T-helper 1 cell treated with Interleukin-12 subunit alpha and Interleukin-12 subunit beta and Interleukin-4 antibody, amounts not matched to agents 30 μg/mL and 1 μg/mL, for 36 hours (primary cell): Measurements from ENCODE around the gene UVRAG.

Source experiments
- H3K27ac Mint-ChIP-seq: one replicate; pipeline ENCODE4 v1.8.0; 2021; ENCODE audit warnings: mild to moderate bottlenecking, mixed read lengths
- H3K27me3 Mint-ChIP-seq: one replicate; pipeline ENCODE4 v1.8.0; 2021; ENCODE audit warnings: low read depth, mixed read lengths
- H3K36me3 Mint-ChIP-seq: one replicate; pipeline ENCODE4 v1.8.0; 2021; ENCODE audit warnings: low read depth, mixed read lengths
- H3K4me1 Mint-ChIP-seq: one replicate; pipeline ENCODE4 v1.8.0; 2021; ENCODE audit warnings: low read depth, mixed read lengths
- H3K4me3 Mint-ChIP-seq: one replicate; pipeline ENCODE4 v1.8.0; 2021; ENCODE audit warnings: mild to moderate bottlenecking, moderate library complexity, mixed read lengths
- H3K9me3 Mint-ChIP-seq: one replicate; pipeline ENCODE4 v1.8.0; 2021; ENCODE audit warnings: mixed read lengths

UVRAG gene

DNA sequence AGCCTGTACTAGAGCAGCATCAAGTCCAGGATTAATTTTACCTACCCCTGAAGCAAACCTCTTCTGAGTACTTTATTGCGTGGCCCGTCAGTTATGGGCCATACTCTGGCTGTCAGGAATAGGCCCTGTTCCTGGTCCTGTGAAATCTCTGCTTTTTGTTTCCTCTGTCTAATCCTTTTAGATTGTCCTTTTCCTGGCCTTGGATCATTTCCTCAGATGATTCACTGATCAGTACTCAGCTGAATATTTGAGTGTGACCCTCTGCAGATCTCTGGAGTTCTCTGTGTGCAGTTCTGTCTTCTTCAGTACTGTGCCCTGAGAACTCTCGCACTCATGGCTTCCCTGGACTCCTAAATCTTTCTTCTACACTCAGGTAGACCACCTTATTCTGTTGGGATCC is 123.5 kb downstream of the UVRAG start:
- Mint-ChIP-seq H3K4me1 (no peaks in the 10 kb centered on the region), H3K36me3 (no peaks in the 10 kb centered on the region), H3K27ac (no peak overlapping the region), H3K4me3 (no peak overlapping the region), H3K9me3 (no peaks in the 10 kb centered on the region), H3K27me3 (no peaks in the 10 kb centered on the region)

DNA sequence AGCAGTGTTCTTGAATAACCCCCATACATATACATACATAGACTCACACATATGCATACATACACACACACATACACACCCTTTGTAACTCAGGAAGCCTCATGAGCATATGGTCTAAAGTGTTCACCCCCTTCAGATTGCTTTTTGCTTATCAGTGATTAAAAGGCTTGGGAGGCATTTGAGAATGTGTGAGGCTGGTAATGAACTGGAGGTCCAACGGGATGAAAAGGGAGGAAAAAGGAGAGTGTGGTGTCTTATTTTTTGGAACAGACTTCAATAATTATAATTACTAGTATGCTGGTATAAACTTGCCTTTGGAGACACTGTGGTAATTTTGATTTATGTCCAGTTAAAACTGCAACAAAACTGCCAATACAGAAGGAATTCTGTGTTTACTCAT is 124.5 kb downstream of the UVRAG start:
- no peaks in the 10 kb centered on the region for H3K4me1 Mint-ChIP-seq
- no peak overlapping the region for H3K27ac Mint-ChIP-seq
- no peaks in the 10 kb centered on the region for H3K27me3 Mint-ChIP-seq
- no peaks in the 10 kb centered on the region for H3K9me3 Mint-ChIP-seq
- no peaks in the 10 kb centered on the region for H3K36me3 Mint-ChIP-seq
- no peak overlapping the region for H3K4me3 Mint-ChIP-seq

DNA sequence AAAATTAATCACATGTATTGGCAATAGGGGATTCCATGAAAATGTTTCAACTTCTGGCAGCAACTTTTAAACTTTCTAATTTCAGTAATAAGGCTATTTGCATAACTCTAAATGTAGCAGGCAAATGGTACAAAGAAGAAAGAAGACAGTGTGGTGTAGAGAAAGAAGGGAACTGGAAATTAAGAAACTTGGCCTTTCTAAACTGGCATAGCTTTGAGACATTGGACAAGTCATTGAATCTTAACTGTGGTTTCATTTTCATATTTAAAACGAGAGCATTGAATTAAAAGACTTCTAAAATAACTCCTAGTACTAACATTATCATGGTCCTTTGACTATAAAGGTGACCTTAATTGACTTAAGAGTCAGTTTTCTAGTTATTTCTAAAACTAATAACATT is 125.0 kb downstream of the UVRAG start:
- Mint-ChIP-seq H3K4me3 (no peak overlapping the region), H3K36me3 (no peaks in the 10 kb centered on the region), H3K4me1 (no peaks in the 10 kb centered on the region), H3K27ac (no peak overlapping the region), H3K9me3 (no peaks in the 10 kb centered on the region), H3K27me3 (no peaks in the 10 kb centered on the region)

DNA sequence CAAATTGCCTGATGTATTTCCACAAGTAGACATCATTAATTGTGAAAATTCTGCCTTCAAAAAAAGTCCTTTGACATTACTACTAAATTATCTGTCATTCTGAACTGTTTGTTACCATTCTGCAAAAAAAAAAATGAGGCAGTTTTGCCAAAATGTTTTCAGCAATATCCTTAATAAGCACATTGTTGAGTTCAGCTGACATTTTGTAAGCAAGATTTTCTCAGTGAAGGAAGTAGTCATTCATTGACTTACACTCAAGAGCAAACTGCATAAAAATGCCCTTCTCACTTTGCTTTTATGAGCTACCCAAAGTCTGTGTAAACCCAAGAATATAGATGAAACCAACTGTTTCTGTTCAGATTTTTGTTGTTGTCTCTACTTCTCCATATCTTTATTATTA is 125.9 kb downstream of the UVRAG start:
- no peak overlapping the region for H3K27ac Mint-ChIP-seq
- H3K4me3 Mint-ChIP-seq: no peak overlapping the region
- no peaks in the 10 kb centered on the region for H3K27me3 Mint-ChIP-seq
- H3K9me3 Mint-ChIP-seq: no peaks in the 10 kb centered on the region
- no peaks in the 10 kb centered on the region for H3K36me3 Mint-ChIP-seq
- H3K4me1 Mint-ChIP-seq: no peaks in the 10 kb centered on the region

DNA sequence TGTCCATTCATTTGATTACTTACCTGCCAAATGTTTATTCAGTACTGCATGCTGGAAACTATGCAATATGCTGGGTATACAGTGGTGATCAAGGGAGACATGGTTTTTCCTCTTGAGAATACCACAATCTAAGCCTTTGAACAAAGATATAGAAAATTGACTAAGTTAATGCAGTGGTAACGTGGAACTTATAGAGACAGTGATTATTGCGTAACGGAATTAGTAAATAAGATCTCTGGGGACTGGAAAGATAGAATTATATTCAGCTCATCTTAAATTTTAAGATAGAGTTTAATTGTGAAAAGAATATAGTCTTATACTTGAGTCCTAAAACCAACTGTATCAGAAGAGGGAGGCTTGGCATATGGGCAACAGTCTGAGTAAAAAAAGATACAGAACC is 129.5 kb downstream of the UVRAG start:
- H3K9me3 Mint-ChIP-seq: no peaks in the 10 kb centered on the region
- no peaks in the 10 kb centered on the region for H3K36me3 Mint-ChIP-seq
- H3K27me3 Mint-ChIP-seq: no peaks in the 10 kb centered on the region
- no peak overlapping the region for H3K27ac Mint-ChIP-seq
- no peak overlapping the region for H3K4me3 Mint-ChIP-seq
- H3K4me1 Mint-ChIP-seq: no peaks in the 10 kb centered on the region

DNA sequence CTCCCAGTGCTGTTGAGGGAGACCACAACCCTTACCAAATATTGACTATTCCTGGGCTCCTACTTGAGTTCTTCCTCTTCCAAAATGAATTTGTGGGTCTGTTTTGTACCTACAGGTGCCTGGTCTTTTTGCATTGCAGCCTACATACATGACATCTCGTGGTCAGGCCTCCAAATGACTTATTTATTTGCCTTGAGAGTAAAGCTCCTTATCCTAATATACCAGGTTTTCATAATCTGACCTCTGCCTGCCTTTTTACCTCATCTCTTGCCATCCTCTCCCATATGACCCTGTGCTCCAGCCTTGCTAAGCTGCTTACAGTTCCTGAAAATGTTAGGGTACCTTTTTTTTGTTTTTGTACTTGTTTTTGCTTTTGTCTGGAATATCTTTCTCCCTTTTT is 130.4 kb downstream of the UVRAG start:
- Mint-ChIP-seq H3K27me3 (no peaks in the 10 kb centered on the region), H3K9me3 (no peaks in the 10 kb centered on the region), H3K4me3 (no peak overlapping the region), H3K4me1 (no peaks in the 10 kb centered on the region), H3K27ac (no peak overlapping the region), H3K36me3 (no peaks in the 10 kb centered on the region)

DNA sequence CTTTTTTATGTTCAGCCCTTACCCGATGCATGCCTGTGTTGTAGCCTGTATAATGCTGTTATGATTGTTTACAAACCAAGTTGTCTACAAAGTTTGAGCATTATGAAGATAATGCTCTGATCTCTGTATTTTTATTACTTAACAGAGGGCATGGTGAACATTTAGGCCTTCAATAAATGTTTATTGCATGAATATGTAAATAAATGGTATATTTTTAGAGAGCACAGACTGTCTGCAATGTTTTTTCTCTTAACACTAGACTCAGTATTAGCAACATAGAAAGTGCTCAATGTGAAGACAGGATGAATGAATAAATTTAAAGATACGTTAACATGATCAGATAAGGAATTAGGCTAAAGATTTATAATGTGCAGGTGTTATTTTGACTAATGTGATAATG is 130.9 kb downstream of the UVRAG start:
- Mint-ChIP-seq H3K27ac (no peak overlapping the region), H3K4me3 (no peak overlapping the region), H3K4me1 (no peaks in the 10 kb centered on the region)

DNA sequence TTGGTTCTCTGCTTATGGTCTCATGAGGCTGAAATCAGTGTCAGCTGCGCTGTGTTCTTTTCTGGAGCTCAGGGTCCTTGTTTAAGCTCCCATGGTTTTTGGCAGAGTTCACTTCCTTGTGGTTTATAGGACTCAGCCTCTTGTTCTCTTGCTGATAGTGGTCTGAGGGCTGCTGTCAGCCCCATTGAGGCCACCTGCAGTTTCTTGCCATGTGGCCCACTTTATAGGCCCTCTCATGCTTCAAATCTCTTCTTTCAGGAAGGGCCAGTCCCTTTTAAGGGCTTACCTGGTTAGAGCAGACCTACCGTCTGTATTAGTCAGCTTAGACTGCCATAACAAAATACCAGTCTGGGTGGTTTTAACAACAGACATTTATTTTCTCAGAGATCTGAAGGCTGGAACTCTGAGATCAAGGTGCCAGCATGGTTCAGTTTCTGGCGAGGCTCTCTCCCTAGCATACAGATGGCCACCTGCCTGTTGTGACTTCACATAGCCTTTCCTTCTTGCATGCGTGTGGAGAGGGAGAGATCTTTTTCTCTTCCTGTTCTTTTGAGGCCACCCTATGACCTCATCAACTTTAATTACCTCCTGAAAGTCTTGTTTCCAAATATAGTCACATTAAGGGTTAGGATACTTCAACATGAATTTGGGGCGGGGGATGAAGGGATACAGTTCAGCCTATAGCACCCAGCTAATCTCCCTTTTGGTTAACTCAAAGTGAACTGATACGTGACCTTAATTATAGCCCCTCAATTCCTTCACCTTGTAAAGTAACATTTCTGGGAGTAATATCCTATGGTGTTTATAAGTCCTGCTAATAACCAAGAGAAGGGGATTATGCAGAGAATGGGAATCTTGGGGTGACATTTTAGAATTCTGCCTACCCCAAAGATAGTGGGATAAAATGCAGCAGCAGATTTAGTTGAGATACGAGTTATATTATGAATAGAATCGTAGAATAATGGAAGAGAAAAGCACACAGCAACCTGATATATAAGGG is 131.8 kb downstream of the UVRAG start:
- Mint-ChIP-seq H3K27ac (no peak overlapping the region), H3K4me1 (no peaks in the 10 kb centered on the region), H3K9me3 (no peaks in the 10 kb centered on the region), H3K27me3 (no peaks in the 10 kb centered on the region), H3K36me3 (no peaks in the 10 kb centered on the region), H3K4me3 (no peak overlapping the region)

More for the DNA sequence above, 130.9 kb downstream of the UVRAG start:
- no peaks in the 10 kb centered on the region for H3K9me3 Mint-ChIP-seq
- H3K36me3 Mint-ChIP-seq: no peaks in the 10 kb centered on the region
- no peaks in the 10 kb centered on the region for H3K27me3 Mint-ChIP-seq

DNA sequence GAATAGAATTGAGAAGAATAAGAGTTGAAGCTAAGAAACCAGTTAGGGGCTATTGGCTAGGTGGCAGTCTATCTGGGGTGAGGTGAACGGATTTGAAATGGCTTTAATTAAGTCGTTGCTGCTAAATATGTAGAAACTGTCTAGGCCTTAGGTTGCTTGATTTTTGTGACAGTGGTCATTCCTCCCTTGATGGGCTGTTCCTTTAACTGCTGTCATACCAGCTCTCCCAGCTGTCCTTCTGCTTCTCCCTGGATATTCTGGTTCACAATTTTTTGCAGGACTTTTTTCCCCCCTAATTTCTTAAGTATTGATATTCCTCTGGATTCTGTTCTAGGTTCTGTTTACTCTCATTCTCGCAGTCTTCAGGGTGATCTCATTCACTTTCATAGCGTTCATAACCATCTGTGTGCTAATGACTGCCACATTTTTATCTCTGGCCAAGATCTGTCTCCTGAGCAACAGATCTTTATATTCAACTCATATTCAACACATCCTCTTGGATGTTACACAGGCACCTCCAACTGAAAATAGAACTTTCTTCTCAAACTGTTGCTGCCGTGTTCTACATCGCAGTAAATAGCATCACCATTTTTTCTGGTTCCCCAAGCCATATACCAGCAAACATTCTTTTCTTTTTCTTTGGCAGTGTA is 134.1 kb downstream of the UVRAG start:
- Mint-ChIP-seq H3K4me1 (no peaks in the 10 kb centered on the region), H3K27ac (no peak overlapping the region), H3K9me3 (no peaks in the 10 kb centered on the region), H3K36me3 (no peaks in the 10 kb centered on the region), H3K4me3 (no peak overlapping the region), H3K27me3 (no peaks in the 10 kb centered on the region)

DNA sequence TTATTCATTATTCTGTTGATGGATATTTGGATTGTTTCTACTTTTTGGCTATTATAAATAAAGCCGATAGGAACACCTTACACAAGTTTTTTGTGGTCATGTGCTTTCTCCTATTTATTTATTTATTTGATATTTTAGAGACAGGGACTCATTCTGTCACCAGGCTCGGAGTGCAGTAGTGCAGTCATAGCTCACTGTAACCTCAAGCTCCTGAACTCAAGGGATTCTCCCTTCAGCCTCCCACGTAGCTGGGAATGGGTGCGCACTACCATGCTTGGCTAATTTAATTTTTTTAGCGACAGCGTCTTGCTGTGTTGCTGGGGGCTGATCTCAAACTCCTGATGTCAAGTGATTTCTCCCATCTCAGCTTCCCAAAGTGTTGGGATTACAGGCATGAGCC is 135.1 kb downstream of the UVRAG start:
- no peak overlapping the region for H3K4me3 Mint-ChIP-seq
- no peaks in the 10 kb centered on the region for H3K36me3 Mint-ChIP-seq
- no peaks in the 10 kb centered on the region for H3K27me3 Mint-ChIP-seq
- H3K9me3 Mint-ChIP-seq: no peaks in the 10 kb centered on the region
- H3K4me1 Mint-ChIP-seq: no peaks in the 10 kb centered on the region
- no peak overlapping the region for H3K27ac Mint-ChIP-seq

DNA sequence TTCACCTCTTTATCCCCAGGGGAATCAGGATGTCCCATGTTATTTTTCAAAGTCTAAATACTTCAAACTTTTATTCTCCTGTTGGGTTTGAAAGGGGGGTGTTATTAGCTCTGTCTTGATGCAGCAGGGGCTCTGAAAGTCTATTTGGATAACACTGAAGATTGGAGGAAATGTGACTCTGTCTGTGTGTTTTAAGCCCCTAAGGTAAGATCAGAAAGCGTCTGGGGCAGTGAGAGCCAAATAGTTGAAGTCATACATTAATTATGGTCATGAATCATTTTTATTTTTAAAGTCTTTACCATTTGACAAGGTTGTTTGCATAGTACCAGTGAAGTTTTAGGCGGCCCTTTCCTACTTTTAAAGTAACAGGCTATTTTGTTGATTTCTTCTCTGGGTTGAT is 139.0 kb downstream of the UVRAG start:
- H3K4me1 Mint-ChIP-seq: no peaks in the 10 kb centered on the region
- H3K27ac Mint-ChIP-seq: no peak overlapping the region
- no peaks in the 10 kb centered on the region for H3K27me3 Mint-ChIP-seq
- no peaks in the 10 kb centered on the region for H3K36me3 Mint-ChIP-seq
- no peak overlapping the region for H3K4me3 Mint-ChIP-seq
- H3K9me3 Mint-ChIP-seq: no peaks in the 10 kb centered on the region

DNA sequence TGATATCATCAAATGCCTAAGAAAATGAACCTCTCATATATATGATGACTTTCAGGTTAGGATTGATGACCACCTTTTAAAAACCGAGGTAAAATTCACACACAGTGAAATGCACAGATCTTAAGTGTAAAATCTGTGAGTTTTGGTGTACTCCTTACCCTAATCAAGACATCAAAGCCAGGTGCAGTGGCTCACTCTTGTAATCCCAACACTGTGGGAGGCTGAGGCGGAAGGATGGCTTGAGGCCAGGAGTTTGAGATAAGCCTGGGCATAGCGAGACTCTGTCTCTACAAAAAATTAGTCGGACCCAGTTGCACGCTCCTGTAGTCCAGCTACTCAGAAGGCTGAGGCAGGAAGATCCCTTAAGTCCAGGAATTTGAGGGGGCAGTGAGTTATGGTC is 140.4 kb downstream of the UVRAG start:
- H3K36me3 Mint-ChIP-seq: no peaks in the 10 kb centered on the region
- H3K9me3 Mint-ChIP-seq: no peaks in the 10 kb centered on the region
- peaks cover 5% of the 10 kb centered on the region for H3K4me1 Mint-ChIP-seq
- no peak overlapping the region for H3K27ac Mint-ChIP-seq
- no peak overlapping the region for H3K4me3 Mint-ChIP-seq
- no peaks in the 10 kb centered on the region for H3K27me3 Mint-ChIP-seq

DNA sequence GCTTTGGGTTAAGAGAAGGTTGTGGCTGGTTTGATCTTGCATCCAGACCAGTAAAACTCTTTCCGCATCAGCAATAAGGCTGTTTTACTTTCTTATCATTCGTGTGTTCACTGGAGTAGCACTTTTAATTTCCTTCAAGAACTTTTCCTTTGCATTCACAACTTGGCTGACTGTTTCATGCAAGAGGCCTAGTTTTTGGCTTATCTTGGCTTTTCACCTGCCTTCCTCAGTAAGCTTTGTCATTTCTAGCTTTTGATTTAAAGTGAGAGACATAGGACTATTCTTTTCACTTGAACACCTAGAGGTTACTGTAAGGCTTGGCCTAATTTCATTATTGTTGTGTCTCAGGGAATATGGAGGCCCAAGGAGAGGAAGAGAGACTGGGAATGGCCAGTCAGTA is 144.5 kb downstream of the UVRAG start:
- Mint-ChIP-seq H3K9me3 (no peaks in the 10 kb centered on the region), H3K27me3 (no peaks in the 10 kb centered on the region), H3K36me3 (no peaks in the 10 kb centered on the region), H3K4me3 (no peak overlapping the region), H3K4me1 (peaks cover 5% of the 10 kb centered on the region), H3K27ac (no peak overlapping the region)

DNA sequence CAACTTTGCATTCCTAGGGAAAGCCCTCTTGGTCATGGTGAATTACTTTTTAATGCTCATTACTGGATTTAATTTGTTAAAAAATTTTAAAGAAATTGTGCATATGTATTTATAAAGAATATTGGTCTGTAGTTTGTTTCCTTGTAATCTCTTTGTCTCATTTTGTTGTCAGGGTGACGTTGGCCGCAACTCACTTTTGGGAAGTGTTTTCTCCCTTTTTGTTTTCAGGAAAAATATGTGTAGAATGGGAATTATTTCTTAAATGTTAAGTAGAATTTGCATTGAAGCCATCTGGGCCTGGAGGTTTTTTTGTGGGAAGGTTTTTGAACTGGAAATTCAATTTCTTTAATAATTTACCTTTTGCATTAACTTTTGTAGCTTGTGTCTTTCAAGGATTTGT is 149.1 kb downstream of the UVRAG start:
- H3K27ac Mint-ChIP-seq: no peak overlapping the region
- H3K9me3 Mint-ChIP-seq: no peaks in the 10 kb centered on the region
- no peaks in the 10 kb centered on the region for H3K36me3 Mint-ChIP-seq
- H3K4me1 Mint-ChIP-seq: peaks cover 7% of the 10 kb centered on the region
- no peaks in the 10 kb centered on the region for H3K27me3 Mint-ChIP-seq
- no peak overlapping the region for H3K4me3 Mint-ChIP-seq

DNA sequence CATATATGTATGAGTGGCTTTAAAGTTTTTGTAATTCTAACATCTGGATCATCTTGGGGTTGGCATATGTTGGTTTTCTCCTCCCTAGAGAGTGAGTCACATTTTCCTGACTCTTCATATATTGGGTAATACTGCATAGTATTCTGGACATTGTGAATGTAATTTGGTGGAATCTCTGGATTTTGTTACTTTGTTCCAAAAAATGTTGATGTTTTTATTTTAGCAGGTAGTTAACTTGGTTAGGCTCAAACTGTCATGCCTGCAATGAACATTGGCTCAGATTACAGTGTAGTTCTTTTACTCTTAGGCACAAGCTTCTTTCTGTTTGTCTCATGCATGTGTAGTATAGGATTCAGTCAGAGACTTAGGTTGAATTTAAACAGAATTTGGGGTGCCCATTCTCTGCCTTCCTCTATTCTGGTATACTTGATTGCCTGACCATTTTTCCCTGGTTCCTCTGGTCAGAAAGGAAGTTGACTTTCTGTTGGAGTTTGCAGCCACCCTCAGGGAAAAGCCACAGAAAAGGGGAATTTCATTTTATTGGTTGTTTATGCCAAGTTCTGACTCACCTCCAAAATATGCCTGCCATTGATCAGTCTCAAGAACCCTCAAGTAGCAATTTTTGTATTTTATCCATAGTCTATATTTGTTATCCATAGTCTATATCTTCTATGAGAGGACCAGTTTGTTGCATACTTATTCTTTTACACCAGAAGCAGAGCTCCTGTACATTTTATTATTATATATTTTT is 151.7 kb downstream of the UVRAG start:
- Mint-ChIP-seq H3K9me3 (no peaks in the 10 kb centered on the region), H3K36me3 (no peaks in the 10 kb centered on the region), H3K4me1 (peaks cover 3% of the 10 kb centered on the region), H3K27me3 (no peaks in the 10 kb centered on the region), H3K27ac (no peak overlapping the region), H3K4me3 (no peak overlapping the region)
